Heart left ventricle (tissue), 13 donors: ENCODE data around the gene HEPACAM.

Experiments
- POLR2A ChIP-seq, 2 donors: fragments of 450-650 bp; IDR thresholded peaks; one replicate each; pipeline ENCODE4 v1.6.1; 2017; ENCODE audit warnings: antibody characterized with exemption in 2 of 2, mild to moderate bottlenecking in 2 of 2, moderate library complexity in 2 of 2
- TF ChIP-seq, protein P1 (sequence below), 12 donors: fragments of 200-600 bp; sonication (generic) in 4 of 12; IDR thresholded peaks; one replicate each; pipeline versions ENCODE4 v1.5.0 to v1.8.0; 2018 to 2022; ENCODE audit warnings: antibody characterized with exemption in 12 of 12, mild to moderate bottlenecking in 5 of 12
- donor health status: ischemic (EF 13 %, LVEDD 7.1; RV severe dilation, severe dysfunction).
- donor health status: DM: no; HTN: yes; CAD: no.
- donor health status: DM: no; HTN: no; CAD: no.
- donor health status: ischemic (EF 25% LVEDD 6.9; RV normal size, moderate dysfunction).
- donor health status: ischemic (EF 25% LVEDD 5.7; RV mildly dilated, moderate dysfunction).
- donor health status: ischemic (EF 35%, LVEDD 5.7; RV mildly dilated, moderate dysfunction).
- donor health status: nonischemic (EF 11% LVEDD 7.7; RV severe dilation, severe dysfunction).
- donor health status: DM: yes; HTN: yes; CAD: no.
- donor health status: PGD.
- donor health status: ischemic (EF 29% LVEDD 5.4; RV normal size, mild dysfunction).
- donor health status: nonischemic (EF 23%, LVEDD 6.1; RV moderate dilation, normal function).

DNA sequence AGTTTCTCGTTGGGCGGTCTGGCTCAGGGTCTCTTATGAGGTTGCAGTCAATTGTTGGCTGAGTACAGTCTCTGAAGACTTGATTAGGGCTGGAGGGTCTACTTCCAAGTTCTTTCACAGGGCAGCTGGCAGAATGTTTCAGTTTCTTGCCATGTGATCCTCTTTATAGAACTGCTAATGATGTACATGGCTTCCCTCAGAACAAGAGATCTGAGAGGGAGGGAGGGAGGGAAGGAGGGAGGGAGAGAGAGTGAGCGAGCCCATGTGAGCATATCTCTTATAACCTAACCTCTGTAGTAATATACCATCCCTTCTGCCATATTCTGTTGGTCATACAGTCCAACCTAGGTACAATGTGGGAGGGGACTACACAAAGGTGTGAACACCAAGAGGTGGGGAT is 15.5 kb upstream of the HEPACAM start:
- no peak for TF ChIP-seq POLR2A (IDR thresholded peaks at IDR 0.05)
- TF ChIP-seq, protein P1, sequence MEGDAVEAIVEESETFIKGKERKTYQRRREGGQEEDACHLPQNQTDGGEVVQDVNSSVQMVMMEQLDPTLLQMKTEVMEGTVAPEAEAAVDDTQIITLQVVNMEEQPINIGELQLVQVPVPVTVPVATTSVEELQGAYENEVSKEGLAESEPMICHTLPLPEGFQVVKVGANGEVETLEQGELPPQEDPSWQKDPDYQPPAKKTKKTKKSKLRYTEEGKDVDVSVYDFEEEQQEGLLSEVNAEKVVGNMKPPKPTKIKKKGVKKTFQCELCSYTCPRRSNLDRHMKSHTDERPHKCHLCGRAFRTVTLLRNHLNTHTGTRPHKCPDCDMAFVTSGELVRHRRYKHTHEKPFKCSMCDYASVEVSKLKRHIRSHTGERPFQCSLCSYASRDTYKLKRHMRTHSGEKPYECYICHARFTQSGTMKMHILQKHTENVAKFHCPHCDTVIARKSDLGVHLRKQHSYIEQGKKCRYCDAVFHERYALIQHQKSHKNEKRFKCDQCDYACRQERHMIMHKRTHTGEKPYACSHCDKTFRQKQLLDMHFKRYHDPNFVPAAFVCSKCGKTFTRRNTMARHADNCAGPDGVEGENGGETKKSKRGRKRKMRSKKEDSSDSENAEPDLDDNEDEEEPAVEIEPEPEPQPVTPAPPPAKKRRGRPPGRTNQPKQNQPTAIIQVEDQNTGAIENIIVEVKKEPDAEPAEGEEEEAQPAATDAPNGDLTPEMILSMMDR (IDR thresholded peaks at IDR 0.05), result no peak
